ENCODE results near the gene NLRP1.

NLRP1 gene

GRCh38 chr17:5552841-5553240 lies 31.5 kb downstream of the NLRP1 start:
- DNase-seq: no peak

- no peak for DNase-seq
Observed at GRCh38 chr17:5545051-5545987, 39.0 kb downstream of the NLRP1 start.

- no peak for DNase-seq
Observed at GRCh38 chr17:5544115-5544514, 40.2 kb downstream of the NLRP1 start.

DNA sequence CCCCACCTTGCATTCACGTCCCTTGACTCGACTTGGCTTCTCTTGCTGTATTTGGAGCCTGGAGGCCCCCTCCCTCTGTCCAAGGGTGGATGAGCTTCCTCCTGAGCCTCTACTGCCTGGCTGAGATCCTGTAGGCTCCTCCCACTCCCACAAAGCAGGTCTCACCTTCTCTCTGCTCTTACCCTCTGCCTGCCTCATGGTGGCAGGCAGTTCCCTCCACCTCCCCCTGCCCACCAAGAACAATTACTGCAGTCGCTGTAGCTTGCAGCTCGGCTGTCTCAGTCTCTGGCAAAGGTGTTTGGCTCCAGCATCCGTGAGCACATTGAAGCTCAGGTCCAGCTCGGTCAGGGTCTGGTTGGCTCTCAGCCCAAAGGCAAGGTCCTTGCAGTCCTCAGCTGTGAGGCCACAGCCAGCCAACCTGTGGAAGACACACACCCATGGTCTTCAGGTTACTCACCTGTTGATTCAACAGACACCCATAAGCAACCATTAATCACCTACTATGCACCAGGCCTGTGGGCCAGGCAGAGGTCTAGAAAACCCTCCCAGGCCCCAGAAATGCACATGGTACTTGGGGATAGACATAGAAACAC lies 42.6 kb downstream of the NLRP1 start:
- no peak for DNase-seq

- DNase-seq: no peak
Observed at GRCh38 chr17:5540321-5540720, 44.0 kb downstream of the NLRP1 start.

DNA sequence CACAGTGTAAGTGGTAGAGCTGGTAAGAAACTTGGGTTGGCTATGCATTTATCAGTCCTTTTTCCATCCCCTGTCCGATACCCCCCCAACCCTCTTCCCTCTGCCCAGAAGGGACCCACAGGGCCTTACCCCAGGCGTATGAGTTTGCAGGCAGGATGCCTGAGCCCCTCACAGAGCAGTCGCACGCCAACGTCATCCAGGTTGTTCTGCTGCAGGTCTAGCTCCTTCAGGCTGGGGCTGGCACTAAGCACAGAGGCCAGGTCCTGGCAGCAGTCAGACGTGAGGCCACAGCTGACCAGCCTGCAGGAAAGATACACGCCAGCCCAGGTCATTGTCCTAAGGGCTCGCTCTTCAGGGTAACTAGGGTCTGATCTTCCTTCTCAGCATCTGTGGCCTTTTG lies 45.0 kb downstream of the NLRP1 start:
- DNase-seq: no peak

- no peak for DNase-seq
Observed at GRCh38 chr17:5536866-5537650, 47.3 kb downstream of the NLRP1 start.

- no peak for DNase-seq
Observed at GRCh38 chr17:5535436-5535835, 48.9 kb downstream of the NLRP1 start.

DNA sequence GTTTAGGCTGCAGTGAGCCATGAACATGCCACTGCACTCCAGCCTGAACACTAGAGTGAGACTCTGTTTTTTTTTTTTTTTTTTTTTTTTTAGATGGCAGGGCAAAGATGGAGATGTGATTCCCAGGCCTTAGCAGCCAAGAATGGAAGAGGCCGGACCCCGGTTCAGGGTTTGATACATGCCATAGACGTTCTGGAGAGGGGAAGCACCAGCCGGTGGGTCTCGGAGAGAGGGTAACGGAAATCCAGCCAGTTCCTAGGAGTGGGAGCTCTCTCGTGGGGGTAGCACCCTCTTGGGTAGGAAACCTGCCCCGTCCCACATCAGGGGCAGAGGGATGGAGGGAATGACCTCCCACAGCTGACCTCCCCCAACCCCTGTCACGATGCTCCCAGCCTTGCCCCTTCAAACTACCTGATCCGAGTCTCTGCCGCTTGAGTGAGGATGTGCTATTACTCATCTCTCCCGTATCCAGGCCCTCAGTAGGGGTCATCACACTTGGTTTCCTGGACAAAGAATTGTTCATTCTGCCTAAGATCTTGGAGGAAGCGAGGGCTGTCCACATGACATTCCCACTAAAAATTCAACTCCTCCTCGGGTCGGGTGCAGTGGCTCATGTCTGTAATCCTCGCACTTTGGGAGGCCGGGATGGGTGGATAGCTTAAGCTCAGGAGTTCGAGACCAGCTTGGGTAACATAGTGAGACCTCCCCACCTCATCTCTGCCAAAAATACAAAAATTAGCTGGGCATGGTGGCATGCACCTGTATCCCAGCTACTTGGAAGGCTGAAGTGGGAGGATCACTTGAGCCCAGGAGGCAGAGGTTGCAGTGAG lies 50.6 kb downstream of the NLRP1 start:
- DNase-seq: no peak

DNA sequence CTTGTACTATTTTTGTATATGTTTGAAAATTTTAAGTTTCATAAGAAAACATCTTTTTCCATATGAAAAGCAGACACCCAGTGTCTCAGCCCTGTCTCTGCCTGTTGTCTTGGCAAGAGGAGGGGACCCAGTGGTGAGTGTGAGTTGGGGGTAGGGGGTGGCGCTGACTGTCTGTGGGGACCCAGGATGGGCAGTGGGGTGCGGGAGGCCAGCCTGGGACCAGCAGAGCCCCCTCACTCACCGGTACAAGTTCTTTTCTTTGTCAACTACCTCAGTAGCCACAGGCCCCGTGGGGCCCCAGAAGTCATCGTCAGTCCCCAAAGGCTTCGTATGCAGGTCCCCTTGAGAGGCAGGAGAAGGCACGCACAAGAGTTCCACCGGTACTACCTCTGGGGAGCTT lies 51.7 kb downstream of the NLRP1 start:
- no peak for DNase-seq

- DNase-seq: no peak
Observed at GRCh38 chr17:5531085-5531418, 53.3 kb downstream of the NLRP1 start.

DNA sequence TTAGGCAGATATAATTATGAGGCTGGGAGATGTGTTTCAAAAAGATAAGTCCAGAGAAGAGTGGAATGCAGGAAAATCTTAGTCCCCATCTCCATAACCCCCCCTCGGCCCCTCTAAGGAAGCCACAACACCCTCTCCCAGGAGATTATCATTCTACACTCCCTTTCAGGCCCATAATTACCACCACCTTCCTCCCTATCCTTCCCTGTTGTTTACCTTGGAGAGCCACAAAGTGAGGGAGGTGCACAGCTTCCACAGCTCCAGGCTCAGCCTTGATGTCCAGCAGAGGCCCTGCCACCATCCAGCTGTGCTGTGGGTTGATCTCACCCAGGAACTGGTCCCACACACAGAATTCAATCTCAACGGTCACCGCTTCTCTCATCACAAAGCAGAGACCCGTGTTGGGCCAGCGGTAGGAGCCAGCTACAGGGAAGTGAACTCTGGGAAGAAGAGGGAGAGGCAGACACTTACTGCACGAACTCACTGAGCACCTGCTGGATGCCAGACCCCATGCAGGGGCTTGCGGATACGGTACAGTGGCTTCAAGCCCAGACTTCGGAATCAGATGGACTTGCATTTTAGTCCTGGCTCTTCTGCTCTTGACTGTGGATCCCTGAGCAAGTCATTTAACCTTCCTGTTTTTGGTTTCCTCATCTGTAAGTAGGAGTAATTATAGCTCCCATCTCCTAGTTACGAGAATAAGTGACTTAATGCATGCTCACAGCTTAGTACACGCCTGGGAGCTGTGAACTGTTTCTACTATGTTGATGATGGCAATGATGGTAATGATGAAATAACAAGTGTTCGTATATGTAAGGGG lies 53.8 kb downstream of the NLRP1 start:
- DNase-seq: no peak

DNA sequence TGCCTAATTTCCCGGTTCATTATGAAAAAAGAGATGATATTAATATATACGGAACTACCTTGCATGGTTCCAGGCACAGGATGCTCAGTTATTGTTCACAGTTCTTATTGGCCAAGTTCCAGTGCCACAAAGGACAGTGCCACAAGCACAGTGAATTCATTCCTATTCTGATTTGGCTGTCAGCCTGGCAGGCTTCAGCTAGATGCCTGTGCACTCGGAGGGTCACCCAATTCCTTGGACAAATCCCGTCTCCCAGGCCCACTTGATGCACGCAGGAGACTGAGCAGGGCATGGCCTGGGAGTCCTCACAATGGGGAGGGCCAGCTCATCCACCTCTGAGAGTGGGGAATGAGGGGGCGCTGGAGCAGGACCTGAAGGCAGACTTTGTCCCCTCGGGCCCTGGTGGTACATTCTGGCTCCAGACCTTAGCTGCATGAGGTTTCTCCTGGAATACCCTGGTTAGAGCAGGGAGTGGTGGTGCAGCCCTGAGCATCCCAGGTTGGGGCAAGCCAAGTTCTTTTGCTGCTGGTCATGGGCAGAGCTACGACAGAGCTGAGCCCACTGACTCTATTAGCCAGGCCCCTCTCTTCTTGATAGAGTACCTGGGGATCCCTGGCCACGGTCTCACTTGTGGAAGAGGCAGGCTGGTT lies 56.6 kb downstream of the NLRP1 start:
- no peak for DNase-seq

DNA sequence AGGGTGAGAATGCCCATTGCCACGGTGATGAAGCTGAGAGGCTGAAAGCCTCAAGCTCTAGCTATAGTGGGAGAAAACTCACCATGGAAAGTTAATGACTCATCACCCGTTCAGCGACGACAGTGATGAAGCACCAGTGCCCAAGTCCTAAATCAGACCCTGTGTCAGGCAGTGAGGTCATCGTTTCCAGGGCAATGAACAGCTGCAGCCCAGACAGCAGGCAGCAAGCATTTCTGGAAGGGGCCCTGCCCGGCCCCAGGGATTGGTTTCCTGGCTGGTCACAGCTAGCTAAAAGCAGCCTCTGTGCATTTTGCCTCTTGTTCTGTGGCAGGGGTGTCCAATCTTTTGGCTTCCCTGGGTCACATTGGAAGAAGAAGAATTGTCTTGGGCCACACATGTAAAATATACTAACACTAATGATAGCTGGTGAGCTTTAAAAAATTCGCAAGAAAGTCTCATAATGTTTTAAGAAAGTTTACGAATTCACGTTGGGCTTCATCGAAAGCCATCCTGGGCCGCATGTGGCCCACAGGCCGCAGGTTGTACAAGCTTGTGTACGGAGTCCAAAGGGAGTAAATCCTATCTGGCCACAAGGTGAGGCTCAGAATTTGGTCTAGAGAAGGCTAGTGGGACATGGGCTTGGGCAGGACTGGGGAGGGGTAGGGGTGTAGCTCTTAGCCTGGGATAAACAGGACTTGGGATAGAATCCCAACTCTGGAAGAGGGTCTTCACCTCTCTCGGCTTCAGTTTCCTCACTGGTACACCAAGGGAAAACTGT lies 57.3 kb downstream of the NLRP1 start:
- no peak for DNase-seq

- DNase-seq: no peak
Observed at GRCh38 chr17:5523249-5523648, 61.1 kb downstream of the NLRP1 start.

GRCh38 chr17:5522476-5522875 lies 61.8 kb downstream of the NLRP1 start:
- DNase-seq: no peak

- DNase-seq: no peak
Observed at GRCh38 chr17:5516060-5516792, 68.1 kb downstream of the NLRP1 start.

GRCh38 chr17:5514976-5515375 lies 69.3 kb downstream of the NLRP1 start:
- DNase-seq: no peak

- DNase-seq: no peak
Observed at GRCh38 chr17:5513628-5514027, 70.7 kb downstream of the NLRP1 start.

Data from activated effector memory CD4-positive, alpha-beta T cell treated with Interleukin-2 at 50 U/mL for 16 hours (primary cell).